ENCODE data around the gene NBEAL1. TPM values are rescaled to one million over a fixed set of nuclear protein-coding genes. Genes with fewer than 3 reads are reported as not detected.

The NBEAL1 gene
- total and polyA plus RNA-seq, 2 of the 8 experiments (the other 6 are each of a cell fraction or from before 2014, with no cell fraction given) = 2.3 to 10.7 TPM

DNA sequence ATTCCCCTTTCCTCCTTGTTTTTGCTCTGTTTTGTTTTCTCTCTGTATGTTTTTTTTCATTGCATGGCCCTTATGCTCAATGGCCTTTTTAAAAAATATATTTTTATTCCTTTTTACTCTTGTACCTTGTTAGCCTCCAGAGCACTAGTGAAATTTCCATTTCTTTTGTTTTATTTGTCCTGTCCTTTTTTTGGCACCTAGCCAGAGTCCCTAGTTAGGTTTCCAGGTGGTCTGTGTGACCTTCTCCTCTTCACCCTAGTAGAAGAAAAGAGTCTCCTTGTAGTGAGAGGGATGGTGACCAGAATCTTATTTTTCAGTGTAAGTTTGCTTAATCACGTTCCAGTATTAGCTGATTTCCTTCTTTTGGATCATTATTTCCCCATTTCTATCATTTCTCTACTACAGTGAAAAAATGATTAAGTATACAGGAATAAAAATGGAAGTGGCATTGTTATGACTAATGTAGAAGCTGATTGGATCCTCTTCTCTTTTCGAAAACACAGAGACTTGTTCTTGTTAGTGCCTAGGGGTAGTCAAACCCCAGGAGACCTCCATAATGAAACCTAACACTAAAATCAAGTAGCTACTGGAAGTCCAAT lies 65.9 kb downstream of the NBEAL1 start:
- Histone ChIP-seq H3K9ac (replicated peaks in 1 of 4; ENCODE audit: extremely low read depth in 1 of 4, low read depth in 3 of 4, low read length in 3 of 4) (no peak overlapping the region), H3K27me3 (replicated peaks in 1 of 4; ENCODE audit: control insufficient read depth in 3 of 4, extremely low read depth in 1 of 4, insufficient read depth in 3 of 4, low read length in 3 of 4) (no peaks in the 10 kb centered on the region), H3K14ac (ENCODE audit: insufficient read length) (no peak overlapping the region), H4K8ac (ENCODE audit: extremely low read depth, insufficient read depth, low read length) (no peak overlapping the region), H3K9me3 (ENCODE audit: insufficient read depth in 2 of 2, low read depth in 1 of 2, low read length in 1 of 2) (no peaks in the 10 kb centered on the region), H2BK15ac (ENCODE audit: low read length) (no peak overlapping the region), H3K4me1 (replicated peaks in 1 of 4; ENCODE audit: control insufficient read depth in 3 of 4, insufficient read depth in 4 of 4, low read length in 3 of 4) (no peaks in the 10 kb centered on the region), H3K36me3 (ENCODE audit: control insufficient read depth in 2 of 4, insufficient read depth in 4 of 4, low read length in 3 of 4) (peaks cover 0 to 3% (median 0%) of the 10 kb centered on the region in 4 experiments; a peak in 2 of 8 replicates), H2BK120ac (replicated peaks; ENCODE audit: low read depth, low read length) (no peak overlapping the region), H4K20me1 (replicated peaks in 1 of 2; ENCODE audit: control insufficient read depth in 1 of 2, insufficient read depth in 2 of 2, low read length in 2 of 2) (no peaks in the 10 kb centered on the region), H4K5ac (ENCODE audit: insufficient read length, low read depth, low read length) (no peak overlapping the region), H3K56ac (replicated peaks; ENCODE audit: insufficient read length, low read depth, low read length) (no peak overlapping the region), H3K4ac (replicated peaks; ENCODE audit: insufficient read length, low read depth, low read length) (no peak overlapping the region), H3K23ac (ENCODE audit: insufficient read length) (no peak overlapping the region), H3K79me1 (ENCODE audit: low read depth, low read length) (no peaks in the 10 kb centered on the region), H2BK12ac (ENCODE audit: low read depth, low read length) (no peak overlapping the region), H4K91ac (replicated peaks; ENCODE audit: insufficient read length, low read length) (no peak overlapping the region), H2AK5ac (ENCODE audit: low read depth, low read length) (no peak overlapping the region), H3K23me2 (ENCODE audit: low read depth, low read length) (no peaks in the 10 kb centered on the region), H3K79me2 (ENCODE audit: control insufficient read depth in 1 of 2, insufficient read depth in 2 of 2, low read length in 2 of 2) (no peaks in the 10 kb centered on the region), H2BK20ac (ENCODE audit: low read length) (no peak overlapping the region), H2AFZ (ENCODE audit: low read length) (no peak overlapping the region), H3K4me3 (ENCODE audit: extremely low read depth in 1 of 4, insufficient read depth in 2 of 4, low read depth in 3 of 4, low read length in 4 of 4) (no peak overlapping the region), H3K18ac (ENCODE audit: extremely low read depth, low read length) (no peak overlapping the region), H2BK5ac (ENCODE audit: low read depth, low read length) (no peak overlapping the region), H3K4me2 (ENCODE audit: insufficient read depth in 1 of 2, low read depth in 2 of 2, low read length in 2 of 2) (no peak overlapping the region), H3K27ac (ENCODE audit: low read depth, low read length) (no peak overlapping the region)
- no peak for DNase-seq (ENCODE audit: low read depth in 1 of 2, low spot score in 2 of 2)
- no peak for TF ChIP-seq FOSL1 (IDR thresholded peaks at IDR 0.05; ENCODE audit: insufficient read depth, low read depth, low read length)
- TF ChIP-seq RFX5 (IDR thresholded peaks at IDR 0.05; ENCODE audit: borderline replicate concordance, low read depth, low read length) = no peak
- no peak for TF ChIP-seq JUND (IDR thresholded peaks at IDR 0.05; ENCODE audit: low read length)
- TF ChIP-seq, protein P1, sequence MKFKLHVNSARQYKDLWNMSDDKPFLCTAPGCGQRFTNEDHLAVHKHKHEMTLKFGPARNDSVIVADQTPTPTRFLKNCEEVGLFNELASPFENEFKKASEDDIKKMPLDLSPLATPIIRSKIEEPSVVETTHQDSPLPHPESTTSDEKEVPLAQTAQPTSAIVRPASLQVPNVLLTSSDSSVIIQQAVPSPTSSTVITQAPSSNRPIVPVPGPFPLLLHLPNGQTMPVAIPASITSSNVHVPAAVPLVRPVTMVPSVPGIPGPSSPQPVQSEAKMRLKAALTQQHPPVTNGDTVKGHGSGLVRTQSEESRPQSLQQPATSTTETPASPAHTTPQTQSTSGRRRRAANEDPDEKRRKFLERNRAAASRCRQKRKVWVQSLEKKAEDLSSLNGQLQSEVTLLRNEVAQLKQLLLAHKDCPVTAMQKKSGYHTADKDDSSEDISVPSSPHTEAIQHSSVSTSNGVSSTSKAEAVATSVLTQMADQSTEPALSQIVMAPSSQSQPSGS (IDR thresholded peaks at IDR 0.05; ENCODE audit: low read length) = no peak
- no peak for FAIRE-seq
- ChIA-PET POLR2A (ENCODE audit: partially characterized antibody) (interaction anchor here (1.0 kb wide), 1 partner anchor 169 kb away, joined by 3 read pairs; the partner anchor contains the start of gene WDR12), CTCF (ENCODE audit: partially characterized antibody) (no interaction called here)
- 93% methylated on average over 2 of the region's 2 CpGs; no CpG with 5 or more reads in 1 of the 2 experiments for WGBS, 2 experiments (ENCODE audit: extremely low coverage in 1 of 2, insufficient coverage in 1 of 2, insufficient read length in 1 of 2, insufficient replicate concordance in 2 of 2, low coverage in 1 of 2, low lambda C conversion rate in 2 of 2, missing lambda C conversion rate in 1 of 2)
